ENCODE measurements around the gene AUNIP.

The AUNIP gene

GRCh38 chr1:25810341-25811299 lies 48.6 kb downstream of the AUNIP start:
- Histone ChIP-seq H3F3A (ENCODE audit: insufficient read depth) (no peaks in the 10 kb centered on the region), H3K36me3 (ENCODE audit: low read length) (no peaks in the 10 kb centered on the region), H4K20me1 (ENCODE audit: low read depth, low read length) (no peaks in the 10 kb centered on the region), H3K27me3 (ENCODE audit: low read length) (no peaks in the 10 kb centered on the region), H2AFZ (ENCODE audit: low read depth, low read length, severe bottlenecking) (no peak overlapping the region), H3K79me2 (ENCODE audit: insufficient read depth, low read length) (no peaks in the 10 kb centered on the region), H3K9ac (ENCODE audit: low read length) (no peak overlapping the region), H3K9me3 (ENCODE audit: insufficient read depth, low read length) (no peaks in the 10 kb centered on the region), H3K4me2 (ENCODE audit: low read depth, low read length, poor library complexity, severe bottlenecking) (no peak overlapping the region), H3K27ac (ENCODE audit: low read depth, low read length) (no peak overlapping the region), H3K9me2 (replicated peaks; ENCODE audit: insufficient read depth, low read length) (no peaks in the 10 kb centered on the region), H3K4me3 (ENCODE audit: insufficient read depth, low read length, poor library complexity, severe bottlenecking) (no peak overlapping the region)
- no peak for TF ChIP-seq EZH2phosphoT487 (conservative IDR thresholded peaks at IDR 0.05; ENCODE audit: low read length)
- TF ChIP-seq, protein P1, sequence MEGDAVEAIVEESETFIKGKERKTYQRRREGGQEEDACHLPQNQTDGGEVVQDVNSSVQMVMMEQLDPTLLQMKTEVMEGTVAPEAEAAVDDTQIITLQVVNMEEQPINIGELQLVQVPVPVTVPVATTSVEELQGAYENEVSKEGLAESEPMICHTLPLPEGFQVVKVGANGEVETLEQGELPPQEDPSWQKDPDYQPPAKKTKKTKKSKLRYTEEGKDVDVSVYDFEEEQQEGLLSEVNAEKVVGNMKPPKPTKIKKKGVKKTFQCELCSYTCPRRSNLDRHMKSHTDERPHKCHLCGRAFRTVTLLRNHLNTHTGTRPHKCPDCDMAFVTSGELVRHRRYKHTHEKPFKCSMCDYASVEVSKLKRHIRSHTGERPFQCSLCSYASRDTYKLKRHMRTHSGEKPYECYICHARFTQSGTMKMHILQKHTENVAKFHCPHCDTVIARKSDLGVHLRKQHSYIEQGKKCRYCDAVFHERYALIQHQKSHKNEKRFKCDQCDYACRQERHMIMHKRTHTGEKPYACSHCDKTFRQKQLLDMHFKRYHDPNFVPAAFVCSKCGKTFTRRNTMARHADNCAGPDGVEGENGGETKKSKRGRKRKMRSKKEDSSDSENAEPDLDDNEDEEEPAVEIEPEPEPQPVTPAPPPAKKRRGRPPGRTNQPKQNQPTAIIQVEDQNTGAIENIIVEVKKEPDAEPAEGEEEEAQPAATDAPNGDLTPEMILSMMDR (IDR thresholded peaks at IDR 0.05; ENCODE audit: insufficient read depth, low read length, poor library complexity, severe bottlenecking) = peak; percentile 79

DNA sequence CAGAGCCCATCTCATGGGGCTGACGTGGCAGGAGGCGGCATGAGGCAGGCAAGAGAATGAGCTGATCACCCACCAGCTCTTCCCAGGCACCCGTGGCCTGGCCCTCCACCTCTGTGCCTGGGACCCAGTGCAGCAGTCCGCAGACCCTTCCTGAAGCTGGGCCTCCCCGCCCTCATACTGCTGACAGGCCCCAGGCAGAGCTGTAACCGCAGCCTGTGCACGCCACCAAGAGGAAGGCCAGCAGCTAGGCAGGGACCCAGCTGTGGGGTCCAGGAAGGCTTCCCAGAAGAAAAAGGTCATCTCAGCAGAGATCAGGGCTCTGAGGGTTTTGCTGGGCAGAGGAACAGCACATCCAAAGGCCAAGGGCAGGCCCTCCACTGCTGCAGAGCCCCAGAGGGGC lies 49.3 kb downstream of the AUNIP start:
- Histone ChIP-seq H3K79me2 (ENCODE audit: insufficient read depth, low read length) (no peaks in the 10 kb centered on the region), H3K4me2 (ENCODE audit: low read depth, low read length, poor library complexity, severe bottlenecking) (no peak overlapping the region), H3K9me3 (ENCODE audit: insufficient read depth, low read length) (no peaks in the 10 kb centered on the region), H3K36me3 (ENCODE audit: low read length) (no peaks in the 10 kb centered on the region), H3K27me3 (ENCODE audit: low read length) (no peaks in the 10 kb centered on the region), H3K27ac (ENCODE audit: low read depth, low read length) (no peak overlapping the region), H3F3A (ENCODE audit: insufficient read depth) (no peaks in the 10 kb centered on the region), H3K9me2 (replicated peaks; ENCODE audit: insufficient read depth, low read length) (no peaks in the 10 kb centered on the region), H4K20me1 (ENCODE audit: low read depth, low read length) (no peaks in the 10 kb centered on the region), H3K4me3 (ENCODE audit: insufficient read depth, low read length, poor library complexity, severe bottlenecking) (no peak overlapping the region), H2AFZ (ENCODE audit: low read depth, low read length, severe bottlenecking) (no peak overlapping the region), H3K9ac (ENCODE audit: low read length) (no peak overlapping the region)
- no peak for TF ChIP-seq EZH2phosphoT487 (conservative IDR thresholded peaks at IDR 0.05; ENCODE audit: low read length)
- TF ChIP-seq, protein P1 (IDR thresholded peaks at IDR 0.05; ENCODE audit: insufficient read depth, low read length, poor library complexity, severe bottlenecking) = no peak

DNA sequence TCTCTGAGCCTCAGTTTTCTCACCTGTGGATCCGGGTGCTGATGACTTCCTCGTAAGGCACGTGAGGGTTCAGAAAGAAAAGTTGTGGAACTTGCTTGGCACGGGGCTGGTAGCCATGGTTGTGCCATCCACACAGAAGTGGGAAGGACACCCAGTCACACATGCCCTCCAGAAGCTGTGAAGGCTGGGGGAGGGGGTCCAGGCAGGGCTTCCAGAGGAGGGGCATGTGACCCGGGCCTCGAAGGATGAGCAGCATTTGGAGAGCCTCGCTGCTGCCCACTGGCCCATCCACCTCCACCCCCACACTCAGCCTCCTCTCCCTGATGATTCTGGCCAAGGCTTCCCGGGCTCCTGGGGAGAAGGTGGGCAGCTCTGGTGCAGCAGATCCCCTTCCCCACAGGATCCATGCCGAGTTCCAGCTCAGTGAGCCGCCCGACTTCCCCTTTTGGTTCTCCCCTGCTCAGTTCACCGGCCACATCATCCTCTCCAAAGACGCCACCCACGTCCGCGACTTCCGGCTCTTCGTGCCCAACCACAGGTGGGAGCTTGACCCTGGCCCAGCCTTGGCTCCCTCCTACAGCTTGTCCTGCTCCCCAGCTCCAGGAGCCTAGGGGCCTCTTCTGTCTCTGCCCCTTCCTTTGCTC lies 49.9 kb downstream of the AUNIP start:
- Histone ChIP-seq H3K4me3 (ENCODE audit: insufficient read depth, low read length, poor library complexity, severe bottlenecking) (no peak overlapping the region), H4K20me1 (ENCODE audit: low read depth, low read length) (no peaks in the 10 kb centered on the region), H3K27me3 (ENCODE audit: low read length) (no peaks in the 10 kb centered on the region), H3K9me3 (ENCODE audit: insufficient read depth, low read length) (no peaks in the 10 kb centered on the region), H3K27ac (ENCODE audit: low read depth, low read length) (no peak overlapping the region), H3K36me3 (ENCODE audit: low read length) (no peaks in the 10 kb centered on the region), H3F3A (ENCODE audit: insufficient read depth) (no peaks in the 10 kb centered on the region), H3K4me2 (ENCODE audit: low read depth, low read length, poor library complexity, severe bottlenecking) (no peak overlapping the region), H3K79me2 (ENCODE audit: insufficient read depth, low read length) (no peaks in the 10 kb centered on the region), H2AFZ (ENCODE audit: low read depth, low read length, severe bottlenecking) (no peak overlapping the region), H3K9ac (ENCODE audit: low read length) (no peak overlapping the region), H3K9me2 (replicated peaks; ENCODE audit: insufficient read depth, low read length) (no peaks in the 10 kb centered on the region)
- no peak for TF ChIP-seq EZH2phosphoT487 (conservative IDR thresholded peaks at IDR 0.05; ENCODE audit: low read length)
- TF ChIP-seq, protein P1 (IDR thresholded peaks at IDR 0.05; ENCODE audit: insufficient read depth, low read length, poor library complexity, severe bottlenecking) = no peak
